ENCODE data around the gene TCF7L2. TPM values are rescaled to one million over a fixed set of nuclear protein-coding genes. Genes with fewer than 3 reads are reported as not detected.

TCF7L2 gene
- total and polyA plus RNA-seq, 9 of the 15 experiments (the other 6 are each of a cell fraction or from before 2014, with no cell fraction given): 0.32 to 2.8 (median 0.92) TPM

- CTCF ChIA-PET (ENCODE audit: low intra/inter-chr PET ratio): no interaction called here
These were observed 144.1 kb downstream of the TCF7L2 start for GRCh38 chr10:113094114-113094486.

More at GRCh38 chr10:113094114-113094486, 144.1 kb downstream of the TCF7L2 start:
- Histone ChIP-seq H3K9me3 (replicated peaks; ENCODE audit: control insufficient read depth, insufficient read depth, low read depth, low read length) (no peaks in the 10 kb centered on the region), H3K9me1 (ENCODE audit: control insufficient read depth, insufficient read depth, low read length) (no peaks in the 10 kb centered on the region), H3K4me1 (replicated peaks in 1 of 2; ENCODE audit: control insufficient read depth in 2 of 2, insufficient read depth in 2 of 2, low read length in 2 of 2) (peaks cover 6 to 23% of the 10 kb centered on the region in 2 experiments; a peak in 3 of 5 replicates), H3K36me3 (ENCODE audit: control insufficient read depth, insufficient read depth, low read length) (no peaks in the 10 kb centered on the region), H3K4me2 (ENCODE audit: insufficient read depth, low read length) (no peak overlapping the region), H2AFZ (ENCODE audit: low read depth, low read length) (no peak overlapping the region), H3K27ac (ENCODE audit: extremely low read depth, low read depth, low read length) (no peak overlapping the region), H3K27me3 (ENCODE audit: control insufficient read depth in 2 of 2, insufficient read depth in 2 of 2, low read length in 2 of 2) (no peaks in the 10 kb centered on the region; a peak in 1 of 5 replicates), H4K20me1 (replicated peaks; ENCODE audit: control insufficient read depth, insufficient read depth, low read length) (no peaks in the 10 kb centered on the region), H3K79me2 (ENCODE audit: control insufficient read depth, insufficient read depth, low read length) (no peaks in the 10 kb centered on the region), H3K4me3 (no peak overlapping the region), H3K9ac (ENCODE audit: insufficient read depth in 1 of 2, low read depth in 2 of 2, low read length in 2 of 2) (no peak overlapping the region)
- DNase-seq (ENCODE audit: extremely low read depth in 1 of 4, low spot score in 3 of 4): no peak
- no TSS peak for BruUV-seq (replicated peaks)
- whole genome bisulfite sequencing (ENCODE audit: insufficient coverage, low coverage, missing lambda C conversion rate): 38% methylated on average over 3 of the region's 3 CpGs
- in situ Hi-C loops (cut with MboI) (no loop called here), intact Hi-C loops (cut with micrococcal nuclease) (no loop called here)
- no peak for ATAC-seq
- TF ChIP-seq ZNF512 (tag; IDR thresholded peaks at IDR 0.05) (no peak), RBM15 (IDR thresholded peaks at IDR 0.05; ENCODE audit: insufficient read depth, low read length) (no peak), ZNF639 (CRISPR knock-in tag; conservative IDR thresholded peaks at IDR 0.05 in 1 of 2, IDR thresholded peaks at IDR 0.05 in 1 of 2) (no peak), RREB1 (CRISPR knock-in tag; IDR thresholded peaks at IDR 0.05) (no peak), MAFK (IDR thresholded peaks at IDR 0.05; ENCODE audit: low read length) (no peak), TCF7 (IDR thresholded peaks at IDR 0.05; ENCODE audit: borderline replicate concordance) (no peak), CREM (IDR thresholded peaks at IDR 0.05; ENCODE audit: low read depth) (no peak)
- FAIRE-seq: no peak
- POLR2A ChIA-PET: no interaction called here
